NCI-H2107 (cell line): Measurements from ENCODE around the gene OR7D2.
A peak's percentile ranks its signal among the peaks of the same experiment; 100 is the strongest.
"Not testable (repeated sequence)": the region's sequence is repeated elsewhere in the genome, so short reads cannot be mapped to it uniquely, and the experiment has no call there.

Source experiments
- DNase-seq: peaks from one replicate; lab custom pipeline; 2025; lab: John Stamatoyannopoulos, UW

OR7D2 gene

GRCh38 chr19:9178901-9179300, at the start of gene OR7D2:
Gene OR7D2 (plus strand): TSS chr19:9178979. CDS start chr19:9185782, 6,803 bp downstream.
- no peak for DNase-seq

- DNase-seq: no peak
Measured at GRCh38 chr19:9130965-9131364, 47.8 kb upstream of the OR7D2 start.

DNA sequence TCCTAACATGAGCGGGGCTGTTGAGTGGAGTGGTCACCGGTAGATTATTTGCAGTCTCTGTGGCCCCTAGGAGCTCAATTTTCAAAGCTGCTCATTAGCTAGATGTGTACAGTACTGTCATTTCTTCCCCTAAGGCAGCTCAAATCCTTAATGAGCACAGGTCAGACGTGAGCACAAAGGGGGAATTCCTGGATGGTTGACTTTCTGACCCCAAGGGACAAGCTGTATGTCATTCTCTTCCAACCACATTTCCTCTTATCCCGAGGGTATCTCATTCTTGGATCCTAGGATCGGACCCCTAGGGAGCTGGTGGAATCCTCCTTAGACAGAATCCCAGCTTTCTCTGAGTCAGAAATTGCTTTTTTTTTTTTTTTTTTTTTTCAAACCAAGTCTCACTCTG, 46.4 kb upstream of the OR7D2 start:
- no peak for DNase-seq

DNA sequence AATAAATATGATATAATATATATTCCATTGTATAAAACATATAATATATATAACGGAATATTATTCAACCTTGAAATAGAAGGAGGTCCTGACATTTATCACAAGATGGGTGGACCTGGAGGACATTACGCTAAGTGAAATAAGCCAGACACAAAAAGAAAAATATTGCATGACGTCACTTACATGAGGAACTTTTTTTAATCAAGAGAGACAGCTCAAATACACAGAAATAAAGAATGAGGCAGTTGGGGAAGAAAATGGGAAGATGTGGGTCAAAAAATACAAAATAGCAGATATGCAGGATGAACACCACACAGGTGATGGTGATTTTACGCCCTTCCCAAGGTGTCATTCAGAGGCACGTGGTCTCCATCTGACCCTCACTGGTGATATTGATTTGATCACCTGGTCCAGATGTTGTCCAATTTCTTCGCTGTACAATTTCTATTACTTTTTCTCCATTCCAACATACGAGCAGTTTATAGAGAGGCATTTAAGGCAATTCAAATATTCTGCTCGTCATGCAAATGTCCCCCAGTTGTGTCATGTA, 39.1 kb upstream of the OR7D2 start:
- DNase-seq: no peak

- DNase-seq: peak; percentile 69
Measured at GRCh38 chr19:9140159-9140874, 38.5 kb upstream of the OR7D2 start, which contains the start of gene ZNF317. Gene ZNF317 (plus strand): TSS chr19:9140397. CDS start chr19:9156017, 15,620 bp downstream.

- no peak for DNase-seq
Measured at GRCh38 chr19:9144920-9145319, 33.9 kb upstream of the OR7D2 start.

GRCh38 chr19:9146882-9147281, 31.9 kb upstream of the OR7D2 start:
- no peak for DNase-seq

DNA sequence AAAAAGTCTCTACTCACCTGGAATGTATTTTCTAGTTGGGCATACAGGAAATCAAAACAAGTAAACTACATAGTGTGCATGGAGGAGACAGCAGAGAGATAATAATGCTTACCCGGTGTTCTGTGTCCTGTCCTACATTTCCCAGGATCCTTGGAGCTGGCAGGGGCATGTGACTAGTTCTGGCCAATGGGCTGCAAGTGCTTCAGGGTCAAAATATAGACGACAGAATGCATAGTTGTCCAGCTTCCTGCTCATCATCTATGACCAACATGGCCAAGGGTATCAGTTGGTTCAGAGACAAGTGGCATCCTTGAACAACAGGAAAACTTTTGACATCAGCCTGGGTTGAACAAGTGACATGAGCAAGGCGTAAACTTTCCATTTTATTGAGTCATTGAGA, 30.1 kb upstream of the OR7D2 start:
- DNase-seq: no peak

GRCh38 chr19:9149997-9150396, 28.8 kb upstream of the OR7D2 start:
- DNase-seq: no peak

DNA sequence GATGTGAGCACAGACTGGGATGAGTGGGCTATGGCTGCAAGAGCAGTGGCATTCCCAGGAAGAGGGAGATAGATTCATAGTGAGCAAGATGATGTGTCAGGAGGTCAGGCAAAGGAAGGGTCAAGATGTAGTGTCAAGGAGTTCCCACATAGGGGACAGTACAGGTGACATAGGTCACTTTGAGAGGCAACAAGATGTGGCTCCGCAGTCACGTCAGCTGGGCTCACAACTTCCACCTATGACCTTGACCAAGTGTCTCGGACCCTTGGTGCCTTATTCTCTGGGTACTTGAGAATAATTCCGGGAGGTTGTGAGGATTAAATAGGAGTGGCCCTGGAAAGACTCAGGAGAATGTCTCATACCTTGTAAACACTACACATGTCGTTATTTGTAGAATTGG, 28.1 kb upstream of the OR7D2 start:
- DNase-seq: no peak

GRCh38 chr19:9151367-9151766, 27.4 kb upstream of the OR7D2 start:
- DNase-seq: no peak

- no peak for DNase-seq
Measured at GRCh38 chr19:9155591-9155990, 23.2 kb upstream of the OR7D2 start.

- DNase-seq: no peak
Measured at GRCh38 chr19:9156304-9156703, 22.5 kb upstream of the OR7D2 start.

- no peak for DNase-seq
Measured at GRCh38 chr19:9159891-9160290, 18.9 kb upstream of the OR7D2 start.

- no peak for DNase-seq
Measured at GRCh38 chr19:9161427-9161826, 17.4 kb upstream of the OR7D2 start.

DNA sequence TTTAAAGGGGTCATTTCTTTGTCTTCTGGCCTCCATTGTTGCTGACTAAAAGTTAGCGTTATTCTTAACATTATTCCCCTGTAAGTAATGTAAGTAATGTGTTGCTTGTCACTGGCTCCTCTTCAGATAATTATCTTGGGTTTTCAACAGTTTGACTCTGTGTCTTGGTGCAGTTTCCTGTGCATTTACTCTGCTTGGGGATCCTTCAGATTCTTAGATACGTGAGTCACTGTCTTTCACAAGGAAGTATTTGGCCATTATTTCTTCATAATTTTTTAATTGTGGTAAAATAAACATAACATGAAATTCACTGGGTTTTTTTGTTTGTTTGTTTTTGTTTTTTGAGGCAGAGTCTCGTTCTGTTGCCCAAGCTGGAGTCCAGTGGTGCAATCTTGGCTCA, 13.5 kb upstream of the OR7D2 start:
- DNase-seq: no peak

DNA sequence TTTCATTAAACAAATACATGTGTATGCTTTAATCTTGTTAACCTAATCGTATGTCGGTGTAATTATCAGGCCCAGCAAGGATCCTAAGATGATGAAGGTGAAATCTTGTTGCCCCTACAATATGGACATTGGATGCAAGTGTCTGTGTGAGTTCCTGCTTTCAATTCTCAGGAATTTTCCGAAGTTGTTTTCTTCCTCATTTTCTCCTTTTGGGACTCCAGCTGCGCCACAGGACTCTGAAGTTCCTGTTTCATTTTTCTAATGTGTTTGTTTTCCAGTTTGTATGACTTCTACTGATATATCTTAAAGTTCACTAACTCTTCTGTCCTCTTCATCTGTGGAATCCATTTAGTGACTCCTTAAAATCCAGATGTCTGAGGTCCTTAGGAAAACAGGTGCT, 11.9 kb upstream of the OR7D2 start:
- DNase-seq: no peak

DNA sequence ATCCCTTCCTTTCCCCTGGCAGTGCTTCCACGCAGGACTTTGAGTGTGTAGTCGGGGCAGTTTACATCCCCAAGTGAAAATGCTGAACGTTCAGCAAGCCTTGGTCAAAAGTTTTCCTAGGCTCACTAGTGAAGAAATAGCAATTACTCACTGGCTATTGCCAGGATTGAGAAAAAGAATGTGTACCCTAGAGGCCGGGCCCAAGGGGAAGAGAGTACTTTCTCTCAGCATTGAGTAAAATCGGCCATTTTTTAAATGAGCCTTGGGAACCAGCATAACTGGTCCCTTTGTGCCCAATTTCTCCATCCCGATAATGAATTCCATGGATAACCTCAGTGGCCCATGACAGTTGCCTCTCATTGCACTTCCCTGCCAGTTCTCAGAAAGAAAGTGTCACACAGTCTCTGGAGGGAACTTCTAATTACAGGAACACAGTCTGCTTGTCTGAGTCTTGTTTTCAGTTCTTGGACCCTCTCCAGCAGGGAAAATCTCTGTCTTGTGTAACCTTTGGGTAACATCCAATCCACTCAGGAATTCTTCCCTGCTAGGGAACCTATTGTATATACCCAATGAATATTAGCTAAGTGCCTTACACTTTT, 7.3 kb upstream of the OR7D2 start:
- no peak for DNase-seq

GRCh38 chr19:9175326-9175725, 3.5 kb upstream of the OR7D2 start:
- no peak for DNase-seq

- no peak for DNase-seq
Measured at GRCh38 chr19:9183000-9183399, 4.2 kb downstream of the OR7D2 start.

DNA sequence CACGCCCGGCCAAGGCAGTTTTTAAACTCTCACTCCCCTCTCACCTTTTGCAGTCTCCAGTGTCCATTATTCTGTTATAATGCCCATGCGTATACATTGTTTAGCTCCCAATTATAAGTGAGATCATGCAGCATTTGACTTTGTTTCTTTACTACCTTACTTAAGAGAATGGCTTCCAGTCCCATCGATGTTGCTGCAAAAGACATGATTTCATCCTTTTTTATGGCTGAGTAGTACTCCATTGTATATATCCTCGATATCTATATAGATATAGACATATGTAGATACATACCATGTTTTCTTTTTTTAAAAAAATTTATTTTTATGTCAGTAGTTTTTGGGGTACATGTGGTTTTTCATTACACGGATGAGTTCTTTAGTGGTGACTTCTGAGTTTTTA, 8.4 kb downstream of the OR7D2 start:
- no peak for DNase-seq

- no peak for DNase-seq
Measured at GRCh38 chr19:9189535-9189934, 10.8 kb downstream of the OR7D2 start.

DNA sequence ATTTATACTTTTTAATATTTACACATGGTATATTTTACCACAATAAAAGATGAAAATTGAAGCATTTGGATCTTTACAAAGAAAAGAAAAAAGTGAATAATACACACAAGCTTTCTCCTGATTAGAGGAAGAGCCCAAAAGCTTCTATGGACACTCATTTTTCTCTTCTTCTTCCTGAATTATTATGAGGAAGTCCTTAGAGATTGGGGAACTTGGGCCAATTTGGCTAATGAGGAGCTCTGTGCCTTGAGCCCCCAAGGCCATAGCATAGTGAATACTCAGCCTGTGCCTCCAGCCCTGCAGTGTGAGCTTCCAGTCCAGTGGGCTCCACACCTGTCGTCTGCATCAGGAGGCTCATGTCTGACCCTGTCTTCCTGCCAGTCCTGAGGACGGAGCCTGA, 19.3 kb downstream of the OR7D2 start:
- DNase-seq: not testable (repeated sequence)
